Endothelial cell (in vitro differentiated cells): ENCODE data around the gene UPK1B. TPM values are rescaled to one million over a fixed set of nuclear protein-coding genes. Genes with fewer than 3 reads are reported as not detected.

Experiments used
- DNase-seq: peaks from one replicate; pipeline ENCODE4 v3.0.0; 2021; ENCODE audit warnings: low spot score
- H3K27ac Mint-ChIP-seq: one replicate; pipeline ENCODE4 v1.8.0; 2021; ENCODE audit warnings: mixed read lengths, inconsistent platforms; ENCODE audit not compliant: unreplicated experiment
- H3K27me3 Mint-ChIP-seq: one replicate; pipeline ENCODE4 v1.8.0; 2021; ENCODE audit warnings: mild to moderate bottlenecking, moderate library complexity, mixed read lengths, inconsistent platforms; ENCODE audit not compliant: unreplicated experiment
- H3K36me3 Mint-ChIP-seq: one replicate; pipeline ENCODE4 v1.8.0; 2021; ENCODE audit warnings: mild to moderate bottlenecking, low read depth, mixed read lengths, inconsistent platforms; ENCODE audit not compliant: unreplicated experiment
- H3K4me1 Mint-ChIP-seq: one replicate; pipeline ENCODE4 v1.8.0; 2021; ENCODE audit warnings: mild to moderate bottlenecking, mixed read lengths, inconsistent platforms; ENCODE audit not compliant: unreplicated experiment
- H3K4me3 Mint-ChIP-seq: one replicate; pipeline ENCODE4 v1.8.0; 2021; ENCODE audit warnings: mild to moderate bottlenecking, mixed read lengths, inconsistent platforms; ENCODE audit not compliant: unreplicated experiment
- H3K9me3 Mint-ChIP-seq: one replicate; pipeline ENCODE4 v1.8.0; 2021; ENCODE audit warnings: mixed read lengths, inconsistent platforms; ENCODE audit not compliant: unreplicated experiment
- total RNA-seq: library from RNA; stranded (reverse); fragmentation: NEBNext Ultra II Directional; extraction: Animal tissue kit (Norgen Biotek cat#: 25700); gene quantifications from one replicate; pipeline ENCODE4 v1.2.1, GENCODE V29; 2021; ENCODE audit not compliant: unreplicated experiment
- TF ChIP-seq, protein P1 (sequence below): fragments of 200-600 bp; sonication (generic); IDR thresholded peaks from one replicate; pipeline ENCODE4 v1.5.0; 2021; ENCODE audit warnings: antibody characterized with exemption; ENCODE audit not compliant: unreplicated experiment

Gene UPK1B
- total RNA-seq, 1 donor from 2014 or later = not detected

DNA sequence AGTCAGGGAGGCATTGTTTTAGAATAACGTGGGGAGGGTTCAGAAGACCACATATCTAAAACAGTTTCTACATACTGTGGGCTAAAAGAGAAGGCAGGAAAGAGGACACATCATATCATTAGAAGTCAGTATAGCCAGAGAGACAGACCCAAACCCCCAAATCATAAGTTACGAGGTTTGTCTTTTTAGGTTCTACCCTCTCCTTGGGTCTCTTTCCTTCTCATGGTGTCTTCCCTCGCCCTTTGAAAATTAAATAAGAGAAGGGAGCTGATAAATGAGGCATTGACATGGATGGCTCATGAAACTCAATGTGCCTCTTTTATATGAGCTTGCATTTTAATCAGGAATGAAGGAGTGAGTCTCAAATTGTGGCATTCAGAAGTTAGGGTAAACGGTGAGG is 3.4 kb downstream of the UPK1B start:
- H3K36me3 Mint-ChIP-seq = no peaks in the 10 kb centered on the region
- H3K9me3 Mint-ChIP-seq = no peaks in the 10 kb centered on the region
- no peaks in the 10 kb centered on the region for H3K4me1 Mint-ChIP-seq
- H3K27me3 Mint-ChIP-seq = peaks cover 2% of the 10 kb centered on the region
- H3K4me3 Mint-ChIP-seq = no peak overlapping the region
- DNase-seq = no peak
- TF ChIP-seq, protein P1, sequence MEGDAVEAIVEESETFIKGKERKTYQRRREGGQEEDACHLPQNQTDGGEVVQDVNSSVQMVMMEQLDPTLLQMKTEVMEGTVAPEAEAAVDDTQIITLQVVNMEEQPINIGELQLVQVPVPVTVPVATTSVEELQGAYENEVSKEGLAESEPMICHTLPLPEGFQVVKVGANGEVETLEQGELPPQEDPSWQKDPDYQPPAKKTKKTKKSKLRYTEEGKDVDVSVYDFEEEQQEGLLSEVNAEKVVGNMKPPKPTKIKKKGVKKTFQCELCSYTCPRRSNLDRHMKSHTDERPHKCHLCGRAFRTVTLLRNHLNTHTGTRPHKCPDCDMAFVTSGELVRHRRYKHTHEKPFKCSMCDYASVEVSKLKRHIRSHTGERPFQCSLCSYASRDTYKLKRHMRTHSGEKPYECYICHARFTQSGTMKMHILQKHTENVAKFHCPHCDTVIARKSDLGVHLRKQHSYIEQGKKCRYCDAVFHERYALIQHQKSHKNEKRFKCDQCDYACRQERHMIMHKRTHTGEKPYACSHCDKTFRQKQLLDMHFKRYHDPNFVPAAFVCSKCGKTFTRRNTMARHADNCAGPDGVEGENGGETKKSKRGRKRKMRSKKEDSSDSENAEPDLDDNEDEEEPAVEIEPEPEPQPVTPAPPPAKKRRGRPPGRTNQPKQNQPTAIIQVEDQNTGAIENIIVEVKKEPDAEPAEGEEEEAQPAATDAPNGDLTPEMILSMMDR = no peak
- no peak overlapping the region for H3K27ac Mint-ChIP-seq

DNA sequence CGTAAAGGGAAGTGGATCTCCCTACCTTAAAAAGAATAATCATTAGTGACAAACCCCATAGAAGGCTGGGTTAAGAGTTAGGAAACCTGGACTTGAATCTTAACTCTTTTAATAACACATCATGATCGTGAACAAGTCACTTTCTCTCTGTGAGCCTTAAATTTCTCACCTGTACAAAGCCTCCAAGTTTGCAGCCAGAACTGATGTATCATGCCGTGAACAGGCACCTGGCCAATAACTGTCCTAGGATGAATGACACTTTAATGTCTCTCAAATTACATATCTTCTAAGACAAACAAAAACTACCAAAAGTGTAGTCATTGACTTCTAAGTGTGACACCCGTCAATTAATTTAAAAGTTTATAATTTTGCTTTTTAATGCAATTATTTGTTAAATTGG is 3.9 kb downstream of the UPK1B start:
- H3K4me3 Mint-ChIP-seq = no peak overlapping the region
- no peaks in the 10 kb centered on the region for H3K4me1 Mint-ChIP-seq
- H3K27me3 Mint-ChIP-seq = peaks cover 2% of the 10 kb centered on the region
- TF ChIP-seq, protein P1 = no peak
- no peak overlapping the region for H3K27ac Mint-ChIP-seq
- no peaks in the 10 kb centered on the region for H3K36me3 Mint-ChIP-seq
- no peak for DNase-seq
- no peaks in the 10 kb centered on the region for H3K9me3 Mint-ChIP-seq

DNA sequence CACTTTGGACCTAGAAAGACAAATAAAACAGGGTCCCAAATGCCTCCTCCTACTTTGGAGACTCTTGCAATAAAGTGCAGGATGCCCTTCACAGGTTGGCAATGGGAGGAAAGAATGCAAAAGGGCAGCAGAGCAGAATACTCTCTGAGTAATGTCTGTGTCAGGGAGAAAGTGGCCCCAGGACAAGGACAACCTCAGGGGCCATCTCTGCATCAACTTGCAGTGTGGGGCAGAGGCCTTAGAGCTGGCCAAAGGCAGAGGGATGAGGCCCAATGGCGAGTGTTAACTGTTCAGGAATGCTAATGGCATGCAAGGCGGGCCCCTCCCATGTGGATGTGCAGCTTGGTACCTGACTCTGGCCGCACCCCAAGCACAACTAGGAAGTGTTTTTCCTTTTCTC is 8.4 kb downstream of the UPK1B start:
- Mint-ChIP-seq H3K36me3 (no peaks in the 10 kb centered on the region), H3K27me3 (peaks cover 2% of the 10 kb centered on the region), H3K4me3 (no peak overlapping the region), H3K27ac (no peak overlapping the region), H3K4me1 (no peaks in the 10 kb centered on the region), H3K9me3 (no peaks in the 10 kb centered on the region)
- no peak for DNase-seq
- TF ChIP-seq, protein P1 = no peak

DNA sequence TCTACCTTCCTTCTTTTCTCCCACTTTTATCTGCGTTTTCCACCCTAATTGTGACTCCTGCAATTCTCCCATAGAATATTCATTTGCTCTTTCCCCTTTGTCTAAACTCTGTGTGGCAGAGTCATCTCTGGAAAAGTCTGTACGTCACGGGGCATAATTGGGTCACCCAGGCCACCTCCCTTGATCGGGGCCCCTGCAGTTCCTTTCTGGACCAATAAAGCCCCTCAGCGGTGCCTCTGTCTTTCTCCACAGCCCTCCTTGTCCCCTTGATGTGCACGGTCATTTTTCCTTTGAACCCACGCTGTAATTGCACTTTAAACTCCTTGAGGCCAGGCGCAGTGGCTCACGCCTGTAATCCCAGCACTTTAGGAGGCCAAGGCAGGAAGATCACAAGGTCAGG is 10.7 kb downstream of the UPK1B start:
- TF ChIP-seq, protein P1 = no peak
- Mint-ChIP-seq H3K4me1 (no peaks in the 10 kb centered on the region), H3K36me3 (no peaks in the 10 kb centered on the region), H3K4me3 (no peak overlapping the region), H3K27ac (no peak overlapping the region), H3K9me3 (no peaks in the 10 kb centered on the region), H3K27me3 (no peaks in the 10 kb centered on the region)
- no peak for DNase-seq

DNA sequence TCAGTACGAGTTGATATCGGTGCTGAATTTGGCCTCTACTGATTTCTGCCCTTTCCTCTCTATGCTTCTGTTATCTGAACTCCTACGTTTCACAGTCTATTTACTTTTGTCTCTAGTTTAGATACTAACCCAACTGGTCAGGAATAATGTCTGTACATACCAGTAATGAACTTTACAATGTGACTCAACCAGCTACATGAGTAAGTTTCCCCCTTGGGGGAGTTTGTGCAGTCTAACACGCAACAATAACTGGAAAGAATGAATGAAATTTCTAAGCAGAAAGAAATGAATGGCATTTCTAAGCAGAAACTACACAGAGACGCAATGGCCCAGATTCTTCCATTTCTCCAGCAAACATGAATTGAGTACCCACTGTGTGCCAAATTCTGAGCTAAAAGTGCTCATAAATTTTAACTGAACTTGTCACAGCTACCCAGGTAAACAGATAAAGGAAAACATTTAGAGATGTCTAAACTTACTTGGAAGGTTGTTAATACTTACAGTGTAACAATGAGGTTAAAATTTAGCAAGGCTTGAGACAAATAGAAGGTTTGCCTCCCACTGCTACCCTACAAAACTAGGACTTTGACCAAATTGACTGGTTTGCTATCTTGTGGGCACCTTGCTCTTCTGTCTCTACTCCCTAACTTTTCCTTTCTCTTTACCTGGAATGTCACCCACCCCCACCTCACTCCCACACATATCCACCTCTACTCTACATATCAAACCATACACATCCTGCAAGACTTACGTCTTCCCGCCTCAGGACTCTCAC is 11.6 kb downstream of the UPK1B start:
- H3K36me3 Mint-ChIP-seq = no peaks in the 10 kb centered on the region
- no peaks in the 10 kb centered on the region for H3K4me1 Mint-ChIP-seq
- H3K9me3 Mint-ChIP-seq = no peaks in the 10 kb centered on the region
- DNase-seq = no peak
- H3K4me3 Mint-ChIP-seq = no peak overlapping the region
- no peaks in the 10 kb centered on the region for H3K27me3 Mint-ChIP-seq
- TF ChIP-seq, protein P1 = no peak
- no peak overlapping the region for H3K27ac Mint-ChIP-seq
